Right lung (tissue), 10 donors: ENCODE data around the gene VRK2. TPM values are rescaled to one million over a fixed set of nuclear protein-coding genes. Genes with fewer than 3 reads are reported as not detected.
A peak's percentile ranks its signal among the peaks of the same experiment; 100 is the strongest.

Experiments
- DNase-seq, 2 donors: peaks; one replicate each; pipeline ENCODE4 v3.0.0-alpha.2; 2013
- long read RNA-seq, 8 donors: transcript quantifications; one replicate each; lab custom pipeline, GENCODE V29; 2026
- polyA plus RNA-seq, 5 donors: library from polyadenylated mRNA; unstranded; fragments of 120-200 nt; gene quantifications; one replicate each; pipeline versions ENCODE4 v1.2.1 to v1.2.3, GENCODE V29; 2013; ENCODE audit warnings: inconsistent platforms in 1 of 5, low replicate concordance in 1 of 5; ENCODE audit not compliant: insufficient read length in 5 of 5, insufficient read depth in 1 of 5

Gene VRK2
- polyA plus RNA-seq: 10 to 100 TPM; 20.5 to 28.7 (median 24.3) TPM
- long read RNA-seq, donor 1, partial matches to known transcripts: 62 of 87 reads
- long read RNA-seq, donor 1, other reads (novel, unspliced or antisense): 23 of 87 reads
- long read RNA-seq, donor 2, partial matches to known transcripts: 44 of 50 reads
- long read RNA-seq, donor 2, other reads (novel, unspliced or antisense): 5 of 50 reads
- long read RNA-seq, donor 3, partial matches to known transcripts: 89 of 96 reads
- long read RNA-seq, donor 3, other reads (novel, unspliced or antisense): 7 of 96 reads
- long read RNA-seq, donor 4, partial matches to known transcripts: 28 of 41 reads
- long read RNA-seq, donor 4, other reads (novel, unspliced or antisense): 12 of 41 reads
- long read RNA-seq, donor 5, partial matches to known transcripts: 66 of 99 reads
- long read RNA-seq, donor 5, other reads (novel, unspliced or antisense): 33 of 99 reads
- long read RNA-seq, donor 6, transcript VRK2-201 (13 exons, 1,888 nt): major isoform, 6 of 7 reads
- long read RNA-seq, donor 6, partial matches to known transcripts: 0 of 7 reads
- long read RNA-seq, donor 6, other reads (novel, unspliced or antisense): 0 of 7 reads
- long read RNA-seq, donor 7, transcript VRK2-201 (13 exons, 1,888 nt): major isoform, 5 of 66 reads
- long read RNA-seq, donor 7, partial matches to known transcripts: 20 of 66 reads
- long read RNA-seq, donor 7, other reads (novel, unspliced or antisense): 41 of 66 reads
- long read RNA-seq, donor 8, partial matches to known transcripts: 21 of 30 reads
- long read RNA-seq, donor 8, other reads (novel, unspliced or antisense): 9 of 30 reads

DNA sequence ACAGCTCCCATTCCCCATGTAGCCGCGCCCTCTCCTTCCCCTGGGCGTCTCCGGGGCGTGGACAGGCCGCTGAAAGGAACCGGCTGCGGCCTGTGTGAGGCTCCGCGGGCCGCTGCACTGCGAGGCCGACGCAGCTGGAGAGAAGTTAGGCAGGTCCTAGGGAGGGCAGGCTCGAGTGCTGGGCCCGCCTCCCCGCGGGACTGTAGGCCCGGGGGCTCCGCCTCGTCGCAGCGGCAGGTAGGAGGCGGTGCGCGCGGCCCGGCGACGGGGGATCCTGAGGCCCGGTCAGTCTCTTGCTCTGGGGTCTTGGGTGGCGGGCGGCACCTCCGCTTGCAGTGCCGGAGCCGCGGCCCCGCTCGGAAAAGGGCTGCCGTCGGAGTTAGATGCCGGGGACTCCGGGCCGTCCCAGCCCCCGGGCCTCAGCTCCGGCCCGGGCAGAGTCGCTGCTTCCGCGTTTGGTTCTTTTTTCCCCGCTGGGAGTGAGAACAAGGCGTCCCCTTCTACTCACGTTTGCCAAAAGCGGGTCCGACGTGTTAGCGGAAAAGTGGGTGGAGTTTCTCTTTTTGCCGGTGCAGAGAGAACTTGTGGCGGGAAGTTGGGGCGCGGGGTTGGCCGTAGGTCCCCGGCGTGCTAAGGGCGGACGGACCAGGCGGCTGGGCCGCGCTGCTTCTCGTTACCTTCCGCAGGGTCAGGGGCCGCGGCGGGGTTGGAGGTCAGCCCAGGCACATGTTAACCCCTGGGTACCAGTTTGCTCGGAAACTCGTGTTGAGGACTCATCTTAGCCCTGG is at the start of gene VRK2:
VRK2 (plus strand) TSS at position 222 of the 788 bp plus-strand sequence. CDS start 2,026 bp downstream, outside the sequence.
- peak; percentile 88 to 89 for DNase-seq

- DNase-seq: no peak
Measured at GRCh38 chr2:58006256-58006951, 40.2 kb upstream of the VRK2 start.

DNA sequence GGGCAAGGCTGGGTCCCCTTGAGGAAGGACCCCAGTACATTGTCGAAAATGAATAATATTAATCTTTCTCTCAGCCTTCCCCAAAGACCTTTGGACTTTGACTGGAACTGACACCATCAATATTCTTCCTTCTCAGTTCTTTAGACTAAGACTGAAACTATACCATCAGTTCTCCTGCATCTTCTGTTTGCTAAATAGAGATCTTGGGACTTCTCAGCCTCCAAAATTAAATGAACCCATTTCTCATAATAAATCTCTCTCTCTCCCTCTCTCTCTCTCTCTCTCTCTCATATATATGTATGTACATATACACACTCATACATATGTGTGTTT is 39.7 kb upstream of the VRK2 start:
- no peak for DNase-seq

- DNase-seq: no peak
Measured at GRCh38 chr2:58010599-58010998, 36.0 kb upstream of the VRK2 start.

DNA sequence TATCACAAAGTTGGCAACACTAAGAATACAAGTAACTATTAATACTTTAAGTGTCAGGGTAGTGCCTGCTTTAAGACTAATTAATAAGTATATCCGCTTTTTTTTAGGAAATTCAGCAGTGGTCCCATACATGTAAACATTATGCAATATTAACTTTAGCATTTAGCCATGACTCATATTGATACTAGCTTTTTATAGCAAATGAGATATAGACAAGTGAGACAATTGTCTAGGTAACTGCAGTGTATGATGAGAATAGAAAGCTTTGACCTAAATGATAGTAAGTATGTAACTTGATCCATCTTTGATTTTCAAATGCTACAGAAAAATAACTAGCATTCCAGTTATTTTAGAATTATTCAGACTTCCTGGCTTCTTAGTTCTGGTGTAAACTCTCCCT is 27.4 kb upstream of the VRK2 start:
- no peak for DNase-seq

DNA sequence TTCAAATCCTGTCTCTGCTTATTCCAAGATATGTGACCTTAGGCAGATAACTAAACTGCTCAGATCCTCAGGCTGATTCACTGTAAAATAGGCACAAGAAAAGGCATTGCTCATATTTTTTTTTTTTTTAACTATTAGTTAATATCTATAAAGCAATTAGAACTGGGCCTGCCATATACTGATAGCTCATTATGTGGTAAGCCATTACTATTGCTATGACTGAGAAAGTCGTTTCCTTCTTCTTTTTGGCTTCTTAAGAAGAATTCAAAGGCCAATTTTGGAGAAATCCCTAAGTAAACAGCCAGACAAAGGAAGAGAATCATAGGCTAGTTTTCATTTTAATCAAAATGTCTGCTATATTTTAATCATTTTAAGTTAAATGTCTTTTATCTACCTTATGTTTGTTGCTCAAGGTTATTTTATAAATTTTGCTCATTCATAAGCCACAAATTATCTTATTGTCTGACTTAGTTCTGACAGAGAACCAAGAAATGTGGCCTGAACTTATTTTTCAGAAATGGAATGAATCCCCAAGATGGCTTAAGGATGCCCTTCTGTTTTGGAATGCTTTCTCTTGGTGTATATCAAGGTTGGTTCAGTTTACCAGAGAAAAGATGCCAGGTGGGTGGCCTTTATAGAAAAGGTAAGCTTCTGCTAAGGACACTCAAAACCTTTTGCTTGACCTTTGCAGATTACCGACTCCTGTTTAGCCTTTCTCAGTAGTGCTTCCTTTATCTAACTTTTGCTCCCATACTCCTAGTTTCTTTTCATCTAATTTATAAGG is 21.3 kb upstream of the VRK2 start:
- DNase-seq: no peak

GRCh38 chr2:58027029-58027428 is 19.6 kb upstream of the VRK2 start:
- DNase-seq: no peak

DNA sequence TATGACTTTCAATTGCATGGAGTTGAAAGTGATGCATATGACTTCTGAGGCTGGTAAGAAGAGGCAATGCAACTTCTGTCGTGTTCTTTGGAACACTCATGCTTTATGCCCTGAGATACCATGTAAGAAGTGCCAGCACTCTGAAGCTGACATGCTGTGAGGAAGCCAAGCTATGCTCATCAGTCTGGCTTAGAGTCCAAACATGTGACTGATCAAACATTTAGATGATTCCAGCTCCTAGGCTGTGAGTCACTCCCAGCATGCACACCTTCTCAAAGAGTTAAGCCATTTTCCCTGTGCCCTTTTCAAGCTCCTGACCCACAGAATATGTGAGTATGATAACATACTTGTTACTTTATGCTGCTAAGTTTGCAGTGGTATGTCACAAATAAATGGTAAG is 15.8 kb upstream of the VRK2 start:
- no peak for DNase-seq

DNA sequence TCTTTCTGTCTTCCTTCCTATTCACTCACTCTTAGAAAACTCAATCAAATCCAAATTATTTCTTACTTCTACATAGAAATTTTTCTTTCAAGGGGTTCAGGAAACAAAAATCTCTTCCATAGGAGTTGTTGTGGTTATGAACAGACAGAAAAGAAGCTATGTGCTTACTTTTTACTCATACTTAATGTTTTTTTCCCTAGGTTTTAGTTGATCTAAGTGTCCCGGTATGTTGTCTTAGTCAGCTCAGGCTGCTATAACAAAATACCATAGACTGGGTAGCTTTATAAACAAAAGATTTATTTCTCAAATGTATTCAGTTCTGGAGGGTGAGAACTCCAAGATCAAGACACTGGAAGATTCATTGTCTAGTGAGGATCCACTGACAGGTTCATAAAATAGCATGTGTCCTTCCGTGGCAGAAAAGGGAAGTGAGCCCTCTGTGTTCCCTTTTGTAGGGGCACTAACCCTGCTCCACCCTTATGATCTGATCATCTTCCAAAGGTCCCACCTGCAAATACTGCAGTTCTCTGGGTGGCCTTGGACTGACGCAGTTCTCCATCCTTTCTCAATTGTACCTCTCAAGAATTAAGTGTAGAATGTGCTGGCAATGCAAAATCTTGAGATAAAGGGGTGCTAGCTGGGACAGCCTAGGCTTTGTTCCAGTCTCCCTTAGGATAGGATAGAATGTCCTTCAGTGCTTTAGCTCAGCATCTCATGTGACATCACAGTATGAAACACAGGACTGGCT is 14.4 kb upstream of the VRK2 start:
- no peak for DNase-seq

DNA sequence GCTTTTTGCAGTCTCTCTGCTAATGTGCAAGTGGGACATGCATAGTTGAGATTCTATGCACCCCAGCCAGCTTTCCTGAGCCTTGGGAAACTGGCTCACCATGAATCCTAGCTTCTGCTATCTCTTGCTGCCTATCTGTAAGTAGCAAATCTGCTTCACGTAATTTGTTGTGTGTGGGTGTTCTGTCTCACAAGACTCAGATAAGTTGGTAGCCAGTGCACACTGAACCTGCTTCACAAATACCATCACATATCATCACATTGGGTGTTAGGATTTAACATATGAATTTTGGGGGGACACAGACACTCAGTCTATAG is 13.9 kb upstream of the VRK2 start:
- no peak for DNase-seq

DNA sequence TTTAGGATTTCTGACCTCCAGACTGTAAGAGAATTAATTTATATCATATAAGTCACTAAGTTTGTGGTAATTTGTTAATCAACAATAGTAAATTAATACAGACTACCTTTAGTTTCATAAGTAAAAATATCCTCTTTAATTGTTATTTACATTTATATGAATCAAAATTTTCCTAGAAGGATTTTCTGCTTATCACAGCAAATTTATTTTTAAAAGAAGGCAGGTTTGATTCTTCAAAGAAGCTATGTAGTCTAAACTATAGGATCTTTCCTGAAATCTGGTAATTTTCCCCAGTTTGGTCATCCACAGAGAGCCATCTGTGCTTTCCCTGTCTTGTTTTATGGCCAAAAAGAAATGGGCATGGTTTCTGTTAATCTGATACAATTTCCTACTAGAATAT is 13.1 kb upstream of the VRK2 start:
- no peak for DNase-seq

- no peak for DNase-seq
Measured at GRCh38 chr2:58035352-58035751, 11.3 kb upstream of the VRK2 start.

GRCh38 chr2:58039170-58039611 is 7.4 kb upstream of the VRK2 start:
- no peak for DNase-seq

GRCh38 chr2:58042486-58042970 is 4.1 kb upstream of the VRK2 start:
- no peak for DNase-seq

DNA sequence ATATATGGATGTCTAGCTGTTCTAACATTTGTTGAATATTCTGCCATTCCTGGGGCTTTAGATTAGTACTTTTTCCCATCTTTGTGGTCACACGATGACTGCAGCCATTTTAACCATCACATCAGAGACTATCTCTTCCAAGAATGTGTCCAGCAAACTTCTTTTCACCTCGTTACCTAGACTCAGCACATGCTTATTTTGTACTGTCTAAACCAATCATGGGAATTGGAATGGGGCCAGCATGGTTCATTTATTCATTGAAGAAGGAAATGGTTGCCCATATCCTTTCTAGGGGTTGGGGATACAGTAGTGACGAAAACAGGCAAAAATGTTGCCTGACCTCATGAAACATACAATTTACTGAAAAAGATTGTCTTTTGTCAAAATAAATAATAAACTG is 2.5 kb upstream of the VRK2 start:
- DNase-seq: no peak

DNA sequence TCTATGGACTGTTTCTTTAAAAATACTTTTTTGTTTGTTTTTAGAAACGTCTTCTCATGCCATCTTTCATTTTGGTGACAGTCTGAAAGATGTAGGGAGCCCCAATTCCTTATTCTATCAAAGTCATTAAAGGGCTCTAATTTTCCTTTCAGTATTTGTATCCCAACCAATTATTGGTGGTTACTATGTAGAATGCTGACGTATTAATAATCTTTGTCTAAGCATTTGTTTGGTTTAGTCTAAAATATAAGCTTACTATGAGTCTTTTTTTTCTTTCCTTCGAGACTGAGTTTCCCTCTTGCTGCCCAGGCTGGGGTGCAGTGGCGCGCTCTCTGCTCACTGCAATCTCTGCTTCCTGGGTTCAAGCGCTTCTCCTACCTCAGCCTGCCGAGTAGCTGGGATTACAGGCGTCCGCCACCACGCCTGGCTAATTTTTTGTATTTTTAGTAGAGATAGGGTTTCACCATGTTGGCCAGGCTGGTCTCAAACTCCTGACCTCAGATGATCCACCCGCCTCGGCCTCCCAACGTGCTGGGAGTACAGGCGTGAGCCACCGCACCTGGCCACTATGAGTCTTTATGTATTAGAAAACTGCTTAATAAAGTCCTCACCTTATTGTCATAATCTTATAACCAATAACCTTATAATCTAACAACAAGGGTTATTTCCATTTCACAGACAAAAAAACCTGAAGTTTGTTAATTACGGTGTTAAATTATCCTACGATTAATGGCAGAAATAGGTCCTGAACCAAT is 849 bp upstream of the VRK2 start:
- DNase-seq: no peak

GRCh38 chr2:58046335-58046584 is 346 bp upstream of the VRK2 start:
- DNase-seq: no peak

DNA sequence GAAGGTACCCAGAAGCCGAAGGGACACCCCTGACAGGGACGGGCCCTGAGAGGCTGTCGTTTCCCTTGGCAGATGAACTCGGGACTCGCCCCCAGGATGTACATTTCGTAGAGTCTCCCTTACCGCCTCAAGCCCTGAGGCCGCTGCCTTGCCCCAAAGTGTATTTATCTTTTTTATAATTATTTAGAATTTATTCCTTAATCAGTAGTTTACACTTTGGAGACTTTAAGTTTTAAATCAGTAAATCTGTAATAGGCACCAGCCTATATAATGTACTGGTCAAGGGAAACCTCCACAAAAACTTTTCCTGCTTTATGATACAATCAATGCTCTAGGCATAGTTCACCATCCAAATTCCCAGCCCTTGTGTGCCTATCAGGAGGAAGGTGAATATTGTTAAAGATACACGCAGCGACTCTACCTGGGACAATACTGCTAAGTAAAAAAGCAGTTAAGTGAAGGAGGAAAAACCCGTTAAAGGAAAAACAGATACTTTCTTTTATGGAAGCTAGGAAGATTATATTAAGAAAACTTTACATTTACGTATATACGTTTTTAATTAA is 848 bp downstream of the VRK2 start:
- no peak for DNase-seq

GRCh38 chr2:58047961-58048360 is 1.4 kb downstream of the VRK2 start:
- no peak for DNase-seq
